Prostate gland (tissue), 2 donors: ENCODE results near the gene CD38. TPM values are rescaled to one million over a fixed set of nuclear protein-coding genes. Genes with fewer than 3 reads are reported as not detected.

Source experiments
- DNase-seq: peaks from one replicate; pipeline ENCODE4 v3.0.0-alpha.2; 2019; ENCODE audit warnings: low spot score
- H3K27ac ChIP-seq, 2 donors: fragments of 200-600 bp; sonication (generic); 2 replicates each; pipeline ENCODE4 v1.5.1; 2017 to 2019
- H3K27me3 ChIP-seq: fragments of 200-600 bp; sonication (generic); replicated peaks from 2 replicates; pipeline ENCODE4 v1.5.1; 2019; ENCODE audit not compliant: insufficient read depth
- H3K36me3 ChIP-seq, 2 donors: fragments of 200-600 bp; sonication (generic); 1 replicate in 1 of 2; 2 replicates in 1 of 2; pipeline versions ENCODE4 v1.5.1 to v1.8.1; 2017 to 2019
- H3K4me1 ChIP-seq: fragments of 200-600 bp; sonication (generic); replicated peaks from 2 replicates; pipeline ENCODE4 v1.5.1; 2019
- H3K4me3 ChIP-seq, 2 donors: fragments of 200-600 bp; sonication (generic); 2 replicates each; pipeline ENCODE4 v1.5.1; 2017 to 2019
- H3K9me3 ChIP-seq: fragments of 200-600 bp; sonication (generic); 2 replicates; pipeline ENCODE4 v1.5.1; 2017
- POLR2A ChIP-seq: fragments of 450-650 bp; IDR thresholded peaks from one replicate; pipeline ENCODE4 v1.6.1; 2016; ENCODE audit warnings: antibody characterized with exemption, mild to moderate bottlenecking
- POLR2AphosphoS5 ChIP-seq: sonication (generic); formaldehyde crosslinking; IDR thresholded peaks from one replicate; pipeline ENCODE4 v1.6.1; 2017; ENCODE audit warnings: antibody characterized with exemption
- WGBS: methylation state at CpG from one replicate; pipeline ENCODE4 v1.1.5; 2018; 5-methylcytosine and 5-hydroxymethylcytosine counted together
- intact Hi-C: fragments of 100-400 bp; cut with DNase I; formaldehyde crosslinking; loops from one replicate; pipeline ENCODE4 v1.14.2; 2022
- total RNA-seq, 2 donors: library from RNA; depleted of rRNA; stranded (reverse); fragments of >200 nt; gene quantifications; one replicate each; pipeline ENCODE4 v1.1.0, GENCODE V29; 2016
- TF ChIP-seq, protein P1 (sequence below), 4 experiments: fragments of 200-600 bp in 2 of 4; fragments of 450-650 bp in 2 of 4; sonication (generic) in 2 of 4; IDR thresholded peaks; 1 replicate in 3 of 4; 2 replicates in 1 of 4; pipeline ENCODE4 v1.5.1; 2016 to 2019; ENCODE audit warnings: antibody characterized with exemption in 4 of 4, mild to moderate bottlenecking in 2 of 4, moderate library complexity in 2 of 4

Gene CD38
- total RNA-seq, 2 donors from 2014 or later = 4.6 to 9.9 TPM

DNA sequence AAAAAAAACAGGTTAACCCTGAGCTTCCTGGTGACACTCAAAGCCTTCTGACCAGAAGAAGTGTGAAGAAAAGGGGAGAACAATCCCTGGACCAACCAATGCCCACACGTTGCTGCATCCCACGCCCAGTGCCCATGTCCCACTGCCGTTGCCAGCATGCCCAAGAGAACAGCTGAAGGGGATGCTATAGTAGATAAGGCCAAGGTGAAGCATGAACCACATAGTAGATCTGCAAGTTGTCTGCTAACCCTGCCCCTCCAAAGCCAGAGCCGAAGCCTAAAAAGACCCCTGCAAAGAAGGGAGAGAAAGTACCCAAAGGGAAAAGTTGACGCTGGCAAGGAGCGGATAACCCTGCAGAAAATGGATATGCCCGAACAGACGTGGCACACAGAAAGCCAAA lies 11.3 kb upstream of the CD38 start:
- H3K27me3 ChIP-seq = no peaks in the 10 kb centered on the region
- intact Hi-C loops = no loop called here
- H3K4me1 ChIP-seq = no peaks in the 10 kb centered on the region
- 88% methylated on average over 8 of the region's 8 CpGs for WGBS
- H3K36me3 ChIP-seq = no peaks in the 10 kb centered on the region
- DNase-seq = no peak
- H3K27ac ChIP-seq = no peak overlapping the region
- H3K4me3 ChIP-seq = no peak overlapping the region
- no peak for TF ChIP-seq POLR2AphosphoS5
- TF ChIP-seq, protein P1, sequence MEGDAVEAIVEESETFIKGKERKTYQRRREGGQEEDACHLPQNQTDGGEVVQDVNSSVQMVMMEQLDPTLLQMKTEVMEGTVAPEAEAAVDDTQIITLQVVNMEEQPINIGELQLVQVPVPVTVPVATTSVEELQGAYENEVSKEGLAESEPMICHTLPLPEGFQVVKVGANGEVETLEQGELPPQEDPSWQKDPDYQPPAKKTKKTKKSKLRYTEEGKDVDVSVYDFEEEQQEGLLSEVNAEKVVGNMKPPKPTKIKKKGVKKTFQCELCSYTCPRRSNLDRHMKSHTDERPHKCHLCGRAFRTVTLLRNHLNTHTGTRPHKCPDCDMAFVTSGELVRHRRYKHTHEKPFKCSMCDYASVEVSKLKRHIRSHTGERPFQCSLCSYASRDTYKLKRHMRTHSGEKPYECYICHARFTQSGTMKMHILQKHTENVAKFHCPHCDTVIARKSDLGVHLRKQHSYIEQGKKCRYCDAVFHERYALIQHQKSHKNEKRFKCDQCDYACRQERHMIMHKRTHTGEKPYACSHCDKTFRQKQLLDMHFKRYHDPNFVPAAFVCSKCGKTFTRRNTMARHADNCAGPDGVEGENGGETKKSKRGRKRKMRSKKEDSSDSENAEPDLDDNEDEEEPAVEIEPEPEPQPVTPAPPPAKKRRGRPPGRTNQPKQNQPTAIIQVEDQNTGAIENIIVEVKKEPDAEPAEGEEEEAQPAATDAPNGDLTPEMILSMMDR (IDR thresholded peaks at IDR 0.05) = no peak
- no peak for TF ChIP-seq POLR2A
- no peaks in the 10 kb centered on the region for H3K9me3 ChIP-seq

GRCh38 chr4:15769202-15769601 lies 8.9 kb upstream of the CD38 start:
- Histone ChIP-seq H3K27ac (no peak overlapping the region), H3K4me1 (no peaks in the 10 kb centered on the region), H3K4me3 (no peak overlapping the region), H3K9me3 (no peaks in the 10 kb centered on the region), H3K27me3 (no peaks in the 10 kb centered on the region), H3K36me3 (no peaks in the 10 kb centered on the region)
- TF ChIP-seq POLR2AphosphoS5 (no peak), POLR2A (no peak)
- TF ChIP-seq, protein P1 (IDR thresholded peaks at IDR 0.05) = no peak
- DNase-seq = no peak
- intact Hi-C loops = no loop called here
- 66% methylated on average over 2 of the region's 2 CpGs for WGBS

GRCh38 chr4:15771216-15772058 lies 6.7 kb upstream of the CD38 start:
- Histone ChIP-seq H3K4me1 (no peaks in the 10 kb centered on the region), H3K27ac (no peak overlapping the region), H3K27me3 (no peaks in the 10 kb centered on the region), H3K9me3 (no peaks in the 10 kb centered on the region), H3K36me3 (no peaks in the 10 kb centered on the region), H3K4me3 (no peak overlapping the region)
- intact Hi-C loops = no loop called here
- TF ChIP-seq POLR2AphosphoS5 (no peak), POLR2A (no peak)
- TF ChIP-seq, protein P1 (IDR thresholded peaks at IDR 0.05) = no peak
- no peak for DNase-seq
- 72% methylated on average over 3 of the region's 3 CpGs for WGBS

DNA sequence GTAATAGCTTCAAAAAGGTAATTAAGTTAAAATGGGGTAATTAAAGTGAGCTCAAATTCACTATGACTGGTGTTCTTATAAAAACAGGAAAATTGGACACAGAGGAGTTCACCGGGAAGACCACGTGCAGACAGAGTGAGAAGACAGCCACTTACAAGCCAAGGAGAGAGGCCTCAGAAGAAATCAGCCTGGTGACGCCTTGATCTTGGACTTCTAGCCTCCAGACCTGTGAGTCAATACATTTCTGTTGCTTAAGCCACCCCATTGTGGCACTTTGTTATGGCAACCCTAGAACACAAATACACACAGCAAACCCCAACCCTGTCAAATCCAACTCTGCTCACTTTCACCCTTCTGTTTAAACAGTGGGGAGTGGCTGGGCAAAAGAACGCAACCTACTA lies 4.1 kb upstream of the CD38 start:
- Histone ChIP-seq H3K27ac (no peak overlapping the region), H3K36me3 (no peaks in the 10 kb centered on the region), H3K9me3 (no peaks in the 10 kb centered on the region), H3K4me1 (no peaks in the 10 kb centered on the region), H3K27me3 (no peaks in the 10 kb centered on the region), H3K4me3 (no peak overlapping the region)
- DNase-seq = no peak
- 70% methylated on average over 4 of the region's 4 CpGs for WGBS
- TF ChIP-seq POLR2AphosphoS5 (no peak), POLR2A (no peak)
- TF ChIP-seq, protein P1 (IDR thresholded peaks at IDR 0.05) = no peak
- intact Hi-C loops = no loop called here
